HepG2 (cell line): ENCODE measurements around the gene TEX9. TPM values are rescaled to one million over a fixed set of nuclear protein-coding genes. Genes with fewer than 3 reads are reported as not detected.
A peak's percentile ranks its signal among the peaks of the same experiment; 100 is the strongest.

Experiments used
- ARID5B ChIP-seq: IDR thresholded peaks from 2 replicates; pipeline ENCODE4 v1.4.0; 2020; ENCODE audit warnings: mild to moderate bottlenecking, missing genetic modification reagents
- GABPB1 ChIP-seq: IDR thresholded peaks from 2 replicates; pipeline ENCODE4 v1.6.1; 2016; ENCODE audit warnings: mild to moderate bottlenecking, missing genetic modification reagents, moderate library complexity, missing compliant biosample characterization
- HOXD1 ChIP-seq: sonication (generic); formaldehyde crosslinking; IDR thresholded peaks from 2 replicates; pipeline ENCODE4 v1.5.0; 2020; ENCODE audit warnings: missing genetic modification reagents
- NCOA1 ChIP-seq: sonication (generic); formaldehyde crosslinking; IDR thresholded peaks from 2 replicates; pipeline ENCODE4 v1.9.0; 2021; ENCODE audit warnings: missing genetic modification reagents
- NFYB ChIP-seq: sonication (generic); formaldehyde crosslinking; IDR thresholded peaks from 2 replicates; pipeline ENCODE4 v1.4.0; 2020; ENCODE audit warnings: missing genetic modification reagents
- PPARG ChIP-seq: conservative IDR thresholded peaks from 2 replicates; pipeline ENCODE4 v1.6.1; 2016; ENCODE audit warnings: missing biosample characterization, missing genetic modification reagents
- PTBP1 ChIP-seq: fragments of 200-400 bp; formaldehyde crosslinking; IDR thresholded peaks from 2 replicates; pipeline ENCODE4 v1.6.1; 2018; ENCODE audit warnings: low read length, low read depth; ENCODE audit not compliant: poor library complexity, severe bottlenecking
- RARG ChIP-seq: sonication (generic); formaldehyde crosslinking; IDR thresholded peaks from 2 replicates; pipeline ENCODE4 v1.4.0; 2020; ENCODE audit warnings: low read depth, mild to moderate bottlenecking, missing genetic modification reagents
- SMARCE1 ChIP-seq: fragments of 450-650 bp; IDR thresholded peaks from 2 replicates; pipeline ENCODE4 v1.6.1; 2017; ENCODE audit warnings: borderline replicate concordance
- SRSF9 ChIP-seq: fragments of 200-400 bp; formaldehyde crosslinking; IDR thresholded peaks from 2 replicates; pipeline ENCODE4 v1.6.1; 2018; ENCODE audit warnings: borderline replicate concordance, mild to moderate bottlenecking, low read depth, low read length; ENCODE audit not compliant: insufficient read depth, poor library complexity, severe bottlenecking
- TBX3 ChIP-seq: fragments of 450-650 bp; IDR thresholded peaks from 2 replicates; pipeline ENCODE4 v1.6.1; 2017; ENCODE audit warnings: antibody characterized with exemption, mild to moderate bottlenecking, inconsistent platforms, borderline replicate concordance
- TFE3 ChIP-seq: IDR thresholded peaks from 2 replicates; pipeline ENCODE4 v1.6.1; 2016
- ZNF143 ChIP-seq: sonication (generic); formaldehyde crosslinking; IDR thresholded peaks from 2 replicates; pipeline ENCODE4 v1.4.0; 2020; ENCODE audit warnings: missing genetic modification reagents
- ZNF317 ChIP-seq: sonication (generic); formaldehyde crosslinking; IDR thresholded peaks from 2 replicates; pipeline ENCODE4 v1.5.0; 2020; ENCODE audit warnings: mild to moderate bottlenecking, missing genetic modification reagents
- ZNF362 ChIP-seq: sonication (generic); formaldehyde crosslinking; IDR thresholded peaks from 2 replicates; pipeline ENCODE4 v1.4.0; 2020; ENCODE audit warnings: missing genetic modification reagents, mild to moderate bottlenecking, borderline replicate concordance
- ZNF432 ChIP-seq: sonication (generic); formaldehyde crosslinking; IDR thresholded peaks from 2 replicates; pipeline ENCODE4 v1.5.0; 2020; ENCODE audit warnings: missing genetic modification reagents, mild to moderate bottlenecking, borderline replicate concordance
- ZNF644 ChIP-seq: IDR thresholded peaks from 2 replicates; pipeline ENCODE4 v1.6.1; 2016; ENCODE audit warnings: low read depth
- polyA plus RNA-seq, 8 experiments: library from polyadenylated mRNA; depleted of rRNA in 3 of 8; stranded (reverse) in 7 of 8; unstranded in 1 of 8; fragments of >200 nt; fragmentation: Illumina TruSeq in 4 of 8; extraction: Trizol in 4 of 8; gene quantifications; 2 replicates each; pipeline versions ENCODE4 v1.2.1 to v1.2.3, GENCODE V29; 2011 to 2016; ENCODE audit warnings: low read depth in 4 of 8, missing spikeins in 1 of 8, mixed read lengths in 1 of 8; ENCODE audit not compliant: insufficient read depth in 1 of 8
- total RNA-seq, 5 experiments: library from RNA; depleted of rRNA; stranded (reverse); fragments of >200 nt; fragmentation: Illumina TruSeq; extraction: Trizol; gene quantifications; 2 replicates each; pipeline ENCODE4 v1.2.3, GENCODE V29; 2016; ENCODE audit warnings: low read depth in 1 of 5
- TF ChIP-seq, protein P1 (sequence below): sonication (generic); formaldehyde crosslinking; IDR thresholded peaks from 2 replicates; pipeline ENCODE4 v1.8.1; 2023; ENCODE audit warnings: mild to moderate bottlenecking, inconsistent platforms, moderate library complexity, missing genetic modification reagents, borderline replicate concordance
- TF ChIP-seq, protein P2 (sequence below): sonication (generic); formaldehyde crosslinking; IDR thresholded peaks from 2 replicates; pipeline ENCODE4 v1.9.0; 2021; ENCODE audit warnings: missing genetic modification reagents, mild to moderate bottlenecking, borderline replicate concordance

TEX9 gene
- total and polyA plus RNA-seq, 2 of the 13 experiments (the other 11 are each of a cell fraction or from before 2014, with no cell fraction given) = 0.82 to 6.9 TPM

GRCh38 chr15:56365075-56365711, at the start of gene TEX9 (continued):
- 0 out of 2 replicates have a peak, but pooled peaks have one; percentile 49 for TF ChIP-seq ARID5B (CRISPR knock-in tag)
- TF ChIP-seq TFE3 (CRISPR knock-in tag) = no peak
- no peak for TF ChIP-seq PTBP1
- TF ChIP-seq SRSF9 = no peak
- TF ChIP-seq, protein P1, sequence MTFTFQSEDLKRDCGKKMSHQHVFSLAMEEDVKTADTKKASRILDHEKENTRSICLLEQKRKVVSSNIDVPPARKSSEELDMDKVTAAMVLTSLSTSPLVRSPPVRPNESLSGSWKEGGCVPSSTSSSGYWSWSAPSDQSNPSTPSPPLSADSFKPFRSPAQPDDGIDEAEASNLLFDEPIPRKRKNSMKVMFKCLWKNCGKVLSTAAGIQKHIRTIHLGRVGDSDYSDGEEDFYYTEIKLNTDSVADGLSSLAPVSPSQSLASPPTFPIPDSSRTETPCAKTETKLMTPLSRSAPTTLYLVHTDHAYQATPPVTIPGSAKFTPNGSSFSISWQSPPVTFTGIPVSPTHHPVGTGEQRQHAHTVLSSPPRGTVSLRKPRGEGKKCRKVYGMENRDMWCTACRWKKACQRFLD = no peak
- TF ChIP-seq ZNF432 (CRISPR knock-in tag) = no peak
- no peak for TF ChIP-seq ZNF143 (CRISPR knock-in tag)
- TF ChIP-seq ZNF644 (CRISPR knock-in tag) = 0 out of 2 replicates have a peak, but pooled peaks have one; percentile 10
- TF ChIP-seq NCOA1 = no peak
- TF ChIP-seq, protein P2, sequence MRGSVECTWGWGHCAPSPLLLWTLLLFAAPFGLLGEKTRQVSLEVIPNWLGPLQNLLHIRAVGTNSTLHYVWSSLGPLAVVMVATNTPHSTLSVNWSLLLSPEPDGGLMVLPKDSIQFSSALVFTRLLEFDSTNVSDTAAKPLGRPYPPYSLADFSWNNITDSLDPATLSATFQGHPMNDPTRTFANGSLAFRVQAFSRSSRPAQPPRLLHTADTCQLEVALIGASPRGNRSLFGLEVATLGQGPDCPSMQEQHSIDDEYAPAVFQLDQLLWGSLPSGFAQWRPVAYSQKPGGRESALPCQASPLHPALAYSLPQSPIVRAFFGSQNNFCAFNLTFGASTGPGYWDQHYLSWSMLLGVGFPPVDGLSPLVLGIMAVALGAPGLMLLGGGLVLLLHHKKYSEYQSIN (CRISPR knock-in tag) = no peak
- TF ChIP-seq PPARG (CRISPR knock-in tag) = 0 out of 2 replicates have a peak, but pooled peaks have one; percentile 36
- no peak for TF ChIP-seq ZNF362 (CRISPR knock-in tag)
- TF ChIP-seq GABPB1 (CRISPR knock-in tag) = peak; percentile 72; the same call in 1 of the 2 replicates
- TF ChIP-seq ZNF317 (CRISPR knock-in tag) = no peak
- TF ChIP-seq SMARCE1 = no peak
- no peak for TF ChIP-seq RARG (CRISPR knock-in tag)
- TF ChIP-seq HOXD1 (CRISPR knock-in tag) = no peak
- no peak for TF ChIP-seq TBX3
- no peak for TF ChIP-seq NFYB (CRISPR knock-in tag)
